ACHN (cell line): ENCODE measurements around the gene CRB1.
"Not testable (repeated sequence)": the region's sequence is repeated elsewhere in the genome, so short reads cannot be mapped to it uniquely, and the experiment has no call there.

ENCODE experiments used
- DNase-seq: peaks from one replicate; pipeline ENCODE4 v3.0.0-alpha.2; 2015
- in situ Hi-C: cut with HindIII; loops from 2 replicates; pipeline ENCODE4 v1.10.0; 2017; ENCODE audit warnings: low sequenced_read_pairs, low pct_ligation_motif_present, low pct_unique_long_range_greater_than_20kb

The CRB1 gene

GRCh38 chr1:197390856-197391255 is 122.8 kb downstream of the CRB1 start:
- in situ Hi-C loops = no loop called here
- no peak for DNase-seq

GRCh38 chr1:197391303-197392226 is 123.5 kb downstream of the CRB1 start:
- in situ Hi-C loops = no loop called here
- DNase-seq = no peak

- DNase-seq = no peak
- in situ Hi-C loops = no loop called here
Measured at GRCh38 chr1:197392541-197392940, 124.5 kb downstream of the CRB1 start.

- no peak for DNase-seq
- in situ Hi-C loops = no loop called here
Measured at GRCh38 chr1:197393105-197393504, 125.1 kb downstream of the CRB1 start.

GRCh38 chr1:197393772-197394171 is 125.7 kb downstream of the CRB1 start:
- DNase-seq = no peak
- in situ Hi-C loops = no loop called here

GRCh38 chr1:197394831-197395608 is 127.0 kb downstream of the CRB1 start:
- in situ Hi-C loops = no loop called here
- DNase-seq = no peak

- no peak for DNase-seq
- in situ Hi-C loops = no loop called here
Measured at GRCh38 chr1:197397895-197398294, 129.8 kb downstream of the CRB1 start.

- peak; percentile 72 for DNase-seq
- in situ Hi-C loops = no loop called here
Measured at GRCh38 chr1:197399755-197400521, 131.9 kb downstream of the CRB1 start.

- no peak for DNase-seq
- in situ Hi-C loops = no loop called here
Measured at GRCh38 chr1:197400522-197400902, 132.5 kb downstream of the CRB1 start.

GRCh38 chr1:197402189-197402588 is 134.1 kb downstream of the CRB1 start:
- in situ Hi-C loops = no loop called here
- no peak for DNase-seq

- DNase-seq, in situ Hi-C loops: not testable (repeated sequence)
Measured at GRCh38 chr1:197404774-197405173, 136.7 kb downstream of the CRB1 start.

GRCh38 chr1:197405614-197406013 is 137.6 kb downstream of the CRB1 start:
- in situ Hi-C loops, DNase-seq: not testable (repeated sequence)

- DNase-seq = no peak
- in situ Hi-C loops = no loop called here
Measured at GRCh38 chr1:197413564-197413963, 145.5 kb downstream of the CRB1 start.

- in situ Hi-C loops = no loop called here
- DNase-seq = no peak
Measured at GRCh38 chr1:197415221-197415620, 147.2 kb downstream of the CRB1 start.

GRCh38 chr1:197418693-197419092 is 150.6 kb downstream of the CRB1 start:
- in situ Hi-C loops = no loop called here

GRCh38 chr1:197422993-197423392 is 154.9 kb downstream of the CRB1 start:
- in situ Hi-C loops = no loop called here
- DNase-seq = no peak

More at GRCh38 chr1:197418693-197419092, 150.6 kb downstream of the CRB1 start:
- DNase-seq = no peak

GRCh38 chr1:197424380-197424779 is 156.3 kb downstream of the CRB1 start:
- no peak for DNase-seq
- in situ Hi-C loops = no loop called here

- DNase-seq = no peak
- in situ Hi-C loops = no loop called here
Measured at GRCh38 chr1:197429372-197429771, 161.3 kb downstream of the CRB1 start.

GRCh38 chr1:197435224-197435623 is 167.2 kb downstream of the CRB1 start:
- DNase-seq = no peak
- in situ Hi-C loops = no loop called here
